PFSK-1 (cell line): ENCODE results near the gene SNX8.

Experiments used
- FOXP2 ChIP-seq: optimal IDR thresholded peaks from 2 replicates; pipeline ENCODE3; 2011; ENCODE audit warnings: borderline replicate concordance, control low read depth, inconsistent platforms; ENCODE audit not compliant: insufficient read depth; ENCODE audit errors: extremely low read length, extremely low read depth
- POLR2AphosphoS5 ChIP-seq: IDR thresholded peaks from 2 replicates; pipeline ENCODE4 v1.6.1; 2012; ENCODE audit warnings: low read depth, mild to moderate bottlenecking, control low read depth, low read length, moderate library complexity
- SIN3A ChIP-seq: IDR thresholded peaks from 2 replicates; pipeline ENCODE4 v1.6.1; 2012; ENCODE audit warnings: mild to moderate bottlenecking, low read length, moderate library complexity, borderline replicate concordance; ENCODE audit not compliant: insufficient read depth
- TAF1 ChIP-seq: IDR thresholded peaks from 2 replicates; pipeline ENCODE4 v1.6.1; 2012; ENCODE audit warnings: low read length, control low read depth, borderline replicate concordance; ENCODE audit not compliant: insufficient read depth
- TF ChIP-seq, protein P1 (sequence below), 2 experiments: IDR thresholded peaks; 2 replicates each; pipeline versions ENCODE4 v1.6.1 to v1.8.0; 2011 to 2012; ENCODE audit warnings: low read depth in 2 of 2, low read length in 2 of 2, control low read depth in 1 of 2, inconsistent platforms in 1 of 2, mild to moderate bottlenecking in 1 of 2, moderate library complexity in 1 of 2; ENCODE audit not compliant: insufficient read depth in 1 of 2

The SNX8 gene

DNA sequence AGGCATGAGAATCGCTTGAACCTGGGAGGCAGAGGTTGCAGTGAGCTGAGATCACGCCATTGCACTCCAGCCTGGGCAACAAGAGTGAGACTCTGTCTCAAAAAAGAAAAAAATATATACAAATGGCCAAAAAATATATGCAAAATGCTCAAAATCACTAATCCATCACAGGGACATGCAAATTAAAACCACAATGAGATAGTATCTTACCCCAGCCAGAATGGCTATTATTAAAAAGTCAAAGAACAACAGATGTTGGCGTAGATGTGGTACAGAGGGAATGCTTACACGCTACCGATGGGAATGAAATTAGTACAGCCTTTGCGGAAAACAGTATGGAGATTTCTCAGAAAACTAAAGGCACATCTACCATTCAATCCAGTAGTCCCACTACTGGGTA is 17.4 kb downstream of the SNX8 start:
- TF ChIP-seq, protein P1, sequence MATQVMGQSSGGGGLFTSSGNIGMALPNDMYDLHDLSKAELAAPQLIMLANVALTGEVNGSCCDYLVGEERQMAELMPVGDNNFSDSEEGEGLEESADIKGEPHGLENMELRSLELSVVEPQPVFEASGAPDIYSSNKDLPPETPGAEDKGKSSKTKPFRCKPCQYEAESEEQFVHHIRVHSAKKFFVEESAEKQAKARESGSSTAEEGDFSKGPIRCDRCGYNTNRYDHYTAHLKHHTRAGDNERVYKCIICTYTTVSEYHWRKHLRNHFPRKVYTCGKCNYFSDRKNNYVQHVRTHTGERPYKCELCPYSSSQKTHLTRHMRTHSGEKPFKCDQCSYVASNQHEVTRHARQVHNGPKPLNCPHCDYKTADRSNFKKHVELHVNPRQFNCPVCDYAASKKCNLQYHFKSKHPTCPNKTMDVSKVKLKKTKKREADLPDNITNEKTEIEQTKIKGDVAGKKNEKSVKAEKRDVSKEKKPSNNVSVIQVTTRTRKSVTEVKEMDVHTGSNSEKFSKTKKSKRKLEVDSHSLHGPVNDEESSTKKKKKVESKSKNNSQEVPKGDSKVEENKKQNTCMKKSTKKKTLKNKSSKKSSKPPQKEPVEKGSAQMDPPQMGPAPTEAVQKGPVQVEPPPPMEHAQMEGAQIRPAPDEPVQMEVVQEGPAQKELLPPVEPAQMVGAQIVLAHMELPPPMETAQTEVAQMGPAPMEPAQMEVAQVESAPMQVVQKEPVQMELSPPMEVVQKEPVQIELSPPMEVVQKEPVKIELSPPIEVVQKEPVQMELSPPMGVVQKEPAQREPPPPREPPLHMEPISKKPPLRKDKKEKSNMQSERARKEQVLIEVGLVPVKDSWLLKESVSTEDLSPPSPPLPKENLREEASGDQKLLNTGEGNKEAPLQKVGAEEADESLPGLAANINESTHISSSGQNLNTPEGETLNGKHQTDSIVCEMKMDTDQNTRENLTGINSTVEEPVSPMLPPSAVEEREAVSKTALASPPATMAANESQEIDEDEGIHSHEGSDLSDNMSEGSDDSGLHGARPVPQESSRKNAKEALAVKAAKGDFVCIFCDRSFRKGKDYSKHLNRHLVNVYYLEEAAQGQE (IDR thresholded peaks at IDR 0.05; ENCODE audit: insufficient read depth in 1 of 2, low read depth in 2 of 2, low read length in 2 of 2): no peak
- TF ChIP-seq POLR2AphosphoS5 (no peak), TAF1 (no peak)

DNA sequence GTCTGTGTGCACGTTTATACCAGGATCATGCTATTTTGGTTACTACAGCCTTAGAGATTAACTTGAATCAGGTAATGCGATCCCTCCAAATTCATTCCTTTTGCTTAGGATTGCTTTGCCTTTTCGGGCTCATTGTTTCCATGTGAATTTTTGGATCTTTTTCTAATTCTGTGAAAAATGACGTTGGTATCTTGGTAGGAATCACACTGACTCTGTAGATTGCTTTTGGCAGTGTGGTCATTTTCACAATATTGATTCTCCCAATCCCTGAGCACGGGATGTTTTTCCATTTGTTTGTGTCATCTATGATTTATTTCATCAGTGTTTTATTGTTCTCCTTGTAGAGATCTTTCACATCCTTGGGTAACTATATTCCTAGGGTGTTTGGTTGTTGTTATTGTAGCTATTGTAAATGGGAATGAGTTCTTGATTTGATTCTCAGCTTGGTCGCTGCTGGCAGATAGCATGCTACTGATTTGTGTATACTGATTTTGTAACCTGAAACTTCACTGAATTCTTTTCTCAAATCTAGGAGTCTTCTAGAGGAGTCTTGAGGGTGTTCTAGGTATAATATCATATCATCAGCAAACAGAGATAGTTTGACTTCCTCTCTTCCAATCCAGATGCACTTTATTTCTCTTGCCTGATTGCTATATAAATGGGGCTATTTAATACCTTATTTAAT is 18.2 kb downstream of the SNX8 start:
- TF ChIP-seq SIN3A: no peak

DNA sequence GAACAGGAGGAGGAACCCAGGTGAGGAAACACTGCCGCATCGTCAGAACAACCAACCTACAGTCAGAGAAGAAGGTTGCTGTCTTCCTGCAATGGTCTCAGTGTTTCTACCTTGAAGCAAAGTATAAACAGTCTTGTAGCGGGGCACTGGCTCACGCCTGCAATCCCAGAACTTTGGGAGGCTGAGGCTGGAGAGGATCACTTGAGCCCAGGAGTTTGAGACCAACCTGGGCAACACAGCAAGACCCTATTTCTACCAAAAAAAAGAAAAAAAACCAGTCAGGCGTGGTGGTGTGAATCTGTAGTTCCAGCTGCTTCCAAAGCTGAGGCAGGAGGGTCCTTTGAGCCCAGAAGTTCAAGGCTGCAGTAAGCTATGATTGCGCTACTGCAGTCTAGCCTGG is 23.4 kb downstream of the SNX8 start:
- TF ChIP-seq SIN3A: no peak
- TF ChIP-seq, protein P1 (IDR thresholded peaks at IDR 0.05; ENCODE audit: insufficient read depth in 1 of 2, low read depth in 2 of 2, low read length in 2 of 2): no peak
- TF ChIP-seq FOXP2: no peak
- no peak for TF ChIP-seq POLR2AphosphoS5
- TF ChIP-seq TAF1: no peak

DNA sequence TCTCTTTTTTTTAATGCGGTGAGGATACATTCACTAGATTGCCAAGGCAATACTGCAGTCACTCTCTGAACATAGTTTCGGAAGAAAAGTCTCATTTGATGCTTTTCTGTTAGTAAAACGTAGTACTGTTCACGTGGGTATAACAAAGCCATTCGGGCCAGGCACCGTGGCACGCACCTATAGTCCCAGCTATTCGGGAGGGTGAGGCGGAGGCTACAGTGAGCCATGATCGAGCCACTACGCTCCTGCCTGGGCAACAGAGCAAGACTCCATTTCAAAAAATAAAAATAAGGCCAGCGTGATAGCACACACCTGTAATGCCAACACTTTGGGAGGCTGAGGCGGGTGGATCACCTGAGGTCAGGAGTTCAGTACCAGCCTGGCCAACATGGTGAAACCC is 24.6 kb downstream of the SNX8 start:
- TF ChIP-seq, protein P1 (IDR thresholded peaks at IDR 0.05; ENCODE audit: insufficient read depth in 1 of 2, low read depth in 2 of 2, low read length in 2 of 2): no peak
- TF ChIP-seq TAF1 (no peak), SIN3A (no peak), POLR2AphosphoS5 (no peak), FOXP2 (no peak)

DNA sequence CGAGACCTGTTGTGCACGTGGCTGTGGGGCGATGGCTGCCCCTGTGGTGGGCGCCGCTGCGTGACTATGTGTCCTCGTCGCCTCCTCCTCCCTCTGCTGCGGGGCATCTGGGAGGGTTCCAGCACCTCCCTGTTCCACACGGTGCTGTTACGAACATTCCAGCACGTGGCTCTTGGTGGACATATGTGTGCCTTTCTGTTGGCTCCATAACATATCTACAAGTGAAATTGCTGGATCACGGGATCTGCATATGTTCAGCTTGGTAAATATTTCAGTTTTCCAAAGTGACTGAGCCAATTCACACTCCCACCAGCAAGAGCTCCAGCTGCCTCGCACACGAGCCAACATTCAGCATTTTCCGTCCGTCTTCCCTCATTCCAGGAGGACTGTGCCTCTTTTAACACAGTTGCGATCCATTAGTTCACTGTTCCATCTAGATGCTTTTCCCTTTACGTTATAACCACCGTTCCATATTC is 25.1 kb downstream of the SNX8 start:
- TF ChIP-seq, protein P1 (IDR thresholded peaks at IDR 0.05; ENCODE audit: insufficient read depth in 1 of 2, low read depth in 2 of 2, low read length in 2 of 2): no peak
- no peak for TF ChIP-seq SIN3A
- TF ChIP-seq TAF1: no peak
- TF ChIP-seq FOXP2: no peak
- TF ChIP-seq POLR2AphosphoS5: no peak
